Hippocampal formation (tissue), 2 donors: Measurements from ENCODE around the gene OR1J2.

Source experiments
- DNase-seq, 2 donors: peaks; one replicate each; lab custom pipeline; 2025; lab: John Stamatoyannopoulos, UW

OR1J2 gene

DNA sequence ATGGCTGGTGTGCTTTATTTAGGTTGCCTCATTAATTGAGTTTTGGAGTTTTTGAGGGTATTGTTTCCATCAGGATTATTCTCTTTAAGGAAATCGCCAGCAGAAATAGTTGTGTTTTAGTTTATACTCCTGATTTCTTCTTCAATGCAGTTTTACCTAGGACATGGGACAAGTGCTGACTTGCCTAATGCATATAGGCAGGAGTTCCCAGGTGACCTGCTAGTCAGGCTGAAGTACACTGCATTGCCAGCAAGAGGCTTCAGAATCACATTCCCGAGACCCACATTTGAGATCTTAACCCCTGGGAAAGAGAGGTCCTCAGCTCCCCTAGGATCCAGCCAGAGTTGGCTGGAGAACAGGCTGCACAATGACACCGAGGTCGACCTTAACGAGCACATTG lies 40.8 kb downstream of the OR1J2 start:
- DNase-seq: no peak

DNA sequence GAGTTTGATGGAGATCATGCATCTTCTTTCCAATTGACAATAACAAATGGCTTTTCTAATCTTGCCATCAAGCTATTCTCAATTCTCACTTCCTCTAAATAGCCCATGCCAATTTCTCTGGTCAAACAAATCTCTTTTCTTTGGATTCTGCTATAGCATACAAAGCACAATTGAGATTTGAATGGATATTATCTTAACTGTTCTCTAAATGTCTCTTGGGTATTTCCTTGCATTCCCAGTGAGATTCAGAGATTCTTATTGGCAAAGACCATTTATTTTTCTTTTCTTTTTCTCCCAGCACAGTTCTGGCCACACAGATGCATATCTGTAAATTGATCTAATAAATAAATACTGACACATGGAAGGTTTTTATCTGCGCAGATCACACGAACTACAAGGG lies 42.2 kb downstream of the OR1J2 start, which contains the start of gene OR1N2:
Gene OR1N2, plus strand, starts transcription at position 301 of the 400 bp plus-strand sequence. CDS start 100 bp downstream, outside the sequence.
- DNase-seq: no peak
